Gastrocnemius medialis (tissue), 4 donors: ENCODE measurements around the gene APBA1. TPM values are rescaled to one million over a fixed set of nuclear protein-coding genes. Genes with fewer than 3 reads are reported as not detected.

ENCODE experiments used
- ATAC-seq, 2 donors: fragments of 150-250 bp; one replicate each; pipeline ENCODE4 v1.9.1; 2016
- DNase-seq, 2 donors: peaks; one replicate each; pipeline ENCODE4 v3.0.0-alpha.2; 2019
- H3K27ac ChIP-seq, 4 donors: fragments of 200-600 bp; sonication (generic); 1 replicate in 1 of 4; 2 replicates in 3 of 4; pipeline ENCODE4 v1.5.1; 2016 to 2018; ENCODE audit warnings: mild to moderate bottlenecking in 2 of 4, moderate library complexity in 1 of 4
- H3K27me3 ChIP-seq, 3 donors: fragments of 200-600 bp; sonication (generic) in 2 of 3; 1 replicate in 1 of 3; 2 replicates in 2 of 3; pipeline versions ENCODE4 v1.5.1 to v1.6.0; 2016 to 2019; ENCODE audit warnings: mild to moderate bottlenecking in 1 of 3, moderate library complexity in 1 of 3
- H3K36me3 ChIP-seq, 2 donors: fragments of 200-600 bp; sonication (generic) in 1 of 2; one replicate each; pipeline ENCODE4 v1.5.1; 2017 to 2018
- H3K4me1 ChIP-seq, 2 donors: fragments of 200-600 bp; sonication (generic) in 1 of 2; one replicate each; pipeline ENCODE4 v1.5.1; 2016 to 2017; ENCODE audit warnings: mild to moderate bottlenecking in 2 of 2
- H3K4me3 ChIP-seq, 4 donors: fragments of 200-600 bp; sonication (generic) in 3 of 4; 1 replicate in 1 of 4; 2 replicates in 3 of 4; pipeline ENCODE4 v1.5.1; 2016 to 2019; ENCODE audit warnings: mild to moderate bottlenecking in 2 of 4
- H3K9me3 ChIP-seq, 3 donors: fragments of 200-600 bp; sonication (generic) in 2 of 3; 1 replicate in 1 of 3; 2 replicates in 2 of 3; pipeline ENCODE4 v1.5.1; 2016 to 2019
- POLR2A ChIP-seq, 2 donors: fragments of 450-650 bp; IDR thresholded peaks; one replicate each; pipeline ENCODE4 v1.6.1; 2017; ENCODE audit warnings: antibody characterized with exemption in 2 of 2, mild to moderate bottlenecking in 2 of 2, moderate library complexity in 2 of 2
- in situ Hi-C, 4 donors: fragments of 200-750 bp; cut with MboI; loops; one replicate each; pipeline versions ENCODE4 v1.15.0 to v1.8.0; 2017; ENCODE audit warnings: low sequenced_read_pairs in 4 of 4
- intact Hi-C: fragments of 100-400 bp; cut with DNase I; formaldehyde crosslinking; loops from one replicate; pipeline ENCODE4 v1.15.1; 2023; ENCODE audit warnings: low total_unique reads
- total RNA-seq, 4 donors: library from RNA; depleted of rRNA; stranded (reverse); fragments of >200 nt; gene quantifications; one replicate each; pipeline versions ENCODE4 v1.1.0 to v1.2.3, GENCODE V29; 2016
- TF ChIP-seq, protein P1 (sequence below), 5 experiments: fragments of 450-650 bp in 3 of 5; fragments of 200-600 bp in 2 of 5; sonication (generic) in 2 of 5; IDR thresholded peaks in 4 of 5; conservative IDR thresholded peaks in 1 of 5; 1 replicate in 4 of 5; 2 replicates in 1 of 5; pipeline ENCODE4 v1.5.1; 2016 to 2019; ENCODE audit warnings: antibody characterized with exemption in 5 of 5, mild to moderate bottlenecking in 3 of 5, moderate library complexity in 3 of 5

The APBA1 gene
- total RNA-seq, 4 donors from 2014 or later, result 0.61 to 2.3 (median 1.4) TPM

DNA sequence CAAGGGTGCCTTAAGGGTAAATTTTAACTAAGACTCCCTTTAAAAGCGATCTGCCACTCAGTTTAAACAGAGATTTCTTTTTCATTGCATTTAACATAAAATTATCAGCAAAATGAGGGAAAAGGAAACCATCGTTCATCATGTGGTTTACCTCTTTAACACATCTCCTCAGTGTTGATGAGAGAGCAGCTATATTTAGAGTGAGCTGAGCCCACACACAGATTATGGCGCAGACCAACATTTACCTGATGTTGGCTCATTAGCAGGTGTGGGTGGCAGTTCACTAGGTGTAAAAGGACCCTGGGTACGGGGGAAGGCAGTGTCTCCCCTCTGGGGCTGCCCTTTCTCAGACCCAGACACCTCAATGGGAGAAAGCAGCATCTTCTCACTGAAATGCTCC, 197.3 kb downstream of the APBA1 start:
- TF ChIP-seq, protein P1, sequence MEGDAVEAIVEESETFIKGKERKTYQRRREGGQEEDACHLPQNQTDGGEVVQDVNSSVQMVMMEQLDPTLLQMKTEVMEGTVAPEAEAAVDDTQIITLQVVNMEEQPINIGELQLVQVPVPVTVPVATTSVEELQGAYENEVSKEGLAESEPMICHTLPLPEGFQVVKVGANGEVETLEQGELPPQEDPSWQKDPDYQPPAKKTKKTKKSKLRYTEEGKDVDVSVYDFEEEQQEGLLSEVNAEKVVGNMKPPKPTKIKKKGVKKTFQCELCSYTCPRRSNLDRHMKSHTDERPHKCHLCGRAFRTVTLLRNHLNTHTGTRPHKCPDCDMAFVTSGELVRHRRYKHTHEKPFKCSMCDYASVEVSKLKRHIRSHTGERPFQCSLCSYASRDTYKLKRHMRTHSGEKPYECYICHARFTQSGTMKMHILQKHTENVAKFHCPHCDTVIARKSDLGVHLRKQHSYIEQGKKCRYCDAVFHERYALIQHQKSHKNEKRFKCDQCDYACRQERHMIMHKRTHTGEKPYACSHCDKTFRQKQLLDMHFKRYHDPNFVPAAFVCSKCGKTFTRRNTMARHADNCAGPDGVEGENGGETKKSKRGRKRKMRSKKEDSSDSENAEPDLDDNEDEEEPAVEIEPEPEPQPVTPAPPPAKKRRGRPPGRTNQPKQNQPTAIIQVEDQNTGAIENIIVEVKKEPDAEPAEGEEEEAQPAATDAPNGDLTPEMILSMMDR (IDR thresholded peaks at IDR 0.05 in 4 of 5, conservative IDR thresholded peaks at IDR 0.05 in 1 of 5), result no peak
- TF ChIP-seq POLR2A (IDR thresholded peaks at IDR 0.05), result no peak
- H3K36me3 ChIP-seq, result no peaks in the 10 kb centered on the region
- no peak for DNase-seq
- no peaks in the 10 kb centered on the region for H3K27me3 ChIP-seq
- no peaks in the 10 kb centered on the region for H3K9me3 ChIP-seq
- no peaks in the 10 kb centered on the region for H3K4me1 ChIP-seq
- in situ Hi-C loops, result no loop called here
- ATAC-seq, result no peak
- no peak overlapping the region for H3K4me3 ChIP-seq
- intact Hi-C loops, result no loop called here
- no peak overlapping the region for H3K27ac ChIP-seq

- Histone ChIP-seq H3K4me1 (peaks cover 0 to 8% of the 10 kb centered on the region in 2 donors), H3K9me3 (no peaks in the 10 kb centered on the region), H3K36me3 (no peaks in the 10 kb centered on the region), H3K27ac (no peak overlapping the region), H3K27me3 (no peaks in the 10 kb centered on the region), H3K4me3 (no peak overlapping the region)
- ATAC-seq (no peak), DNase-seq (no peak)
- TF ChIP-seq, protein P1 (IDR thresholded peaks at IDR 0.05 in 4 of 5, conservative IDR thresholded peaks at IDR 0.05 in 1 of 5), result no peak
- no peak for TF ChIP-seq POLR2A (IDR thresholded peaks at IDR 0.05)
- intact Hi-C loops, result no loop called here
- in situ Hi-C loops, result no loop called here
These were observed 200.0 kb downstream of the APBA1 start for GRCh38 chr9:69472101-69472620.

DNA sequence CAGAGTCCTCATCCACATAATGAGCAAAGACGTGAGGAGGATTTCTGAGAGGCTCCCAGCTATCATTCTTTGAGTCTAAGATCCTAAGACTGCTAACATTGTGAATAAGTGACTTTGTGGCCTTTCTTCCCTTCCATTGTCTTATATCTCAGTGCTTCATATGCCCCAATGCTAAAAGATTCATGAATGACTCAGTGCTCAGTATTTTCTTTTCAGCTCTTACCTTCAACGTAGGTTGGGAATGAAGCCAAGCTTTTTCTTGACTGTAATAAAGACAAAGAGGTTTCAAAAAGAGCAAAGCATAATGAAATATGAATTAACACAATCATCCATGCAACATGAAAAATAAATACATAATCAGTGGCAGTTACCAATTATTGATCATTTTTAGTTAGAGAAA, 200.7 kb downstream of the APBA1 start:
- intact Hi-C loops, result no loop called here
- H3K27ac ChIP-seq, result no peak overlapping the region
- no peaks in the 10 kb centered on the region for H3K27me3 ChIP-seq
- no peaks in the 10 kb centered on the region for H3K9me3 ChIP-seq
- no peak overlapping the region for H3K4me3 ChIP-seq
- DNase-seq (no peak), ATAC-seq (no peak)
- in situ Hi-C loops, result no loop called here
- H3K4me1 ChIP-seq, result peaks cover 0 to 8% of the 10 kb centered on the region in 2 donors
- no peaks in the 10 kb centered on the region for H3K36me3 ChIP-seq
- TF ChIP-seq, protein P1 (IDR thresholded peaks at IDR 0.05 in 4 of 5, conservative IDR thresholded peaks at IDR 0.05 in 1 of 5), result no peak
- TF ChIP-seq POLR2A (IDR thresholded peaks at IDR 0.05), result no peak

- DNase-seq, result no peak
- peak; percentile 26 to 62 for ATAC-seq
- Histone ChIP-seq H3K4me1 (peaks cover 0 to 16% of the 10 kb centered on the region in 2 donors), H3K27me3 (no peaks in the 10 kb centered on the region), H3K27ac (peak overlapping the region in 2 of 4 donors; percentile 32 to 35), H3K36me3 (no peaks in the 10 kb centered on the region), H3K9me3 (no peaks in the 10 kb centered on the region), H3K4me3 (no peak overlapping the region)
- in situ Hi-C loops (no loop called here), intact Hi-C loops (no loop called here)
- TF ChIP-seq, protein P1 (IDR thresholded peaks at IDR 0.05 in 4 of 5, conservative IDR thresholded peaks at IDR 0.05 in 1 of 5), result no peak
- TF ChIP-seq POLR2A (IDR thresholded peaks at IDR 0.05), result no peak
These were observed 201.8 kb downstream of the APBA1 start for GRCh38 chr9:69470186-69470977.
